ENCODE measurements around the gene ALOX5AP. TPM values are rescaled to one million over a fixed set of nuclear protein-coding genes. Genes with fewer than 3 reads are reported as not detected.

Gene ALOX5AP
- total RNA-seq, 1 donor from 2014 or later = 4.5 TPM

GRCh38 chr13:30810801-30811200, 75.5 kb downstream of the ALOX5AP start:
- no peaks in the 10 kb centered on the region for H4K20me1 ChIP-seq (ENCODE audit: insufficient read depth, low read length)
- no peaks in the 10 kb centered on the region for H3K27me3 Mint-ChIP-seq (ENCODE audit: low read depth, unreplicated experiment)
- no peak overlapping the region for H3K4me2 ChIP-seq (ENCODE audit: low read length)
- no peak for TF ChIP-seq EZH2 (IDR thresholded peaks at IDR 0.05; ENCODE audit: insufficient read depth, low read length)
- no peak for TF ChIP-seq CTCF (IDR thresholded peaks at IDR 0.05; ENCODE audit: insufficient read depth, low read depth, low read length)
- no peak overlapping the region for H3K4me3 ChIP-seq (ENCODE audit: insufficient read depth, low read depth, low read length)
- H3K4me1 Mint-ChIP-seq (ENCODE audit: low read depth, unreplicated experiment) = peaks cover 17% of the 10 kb centered on the region
- no peaks in the 10 kb centered on the region for H3K9me3 ChIP-seq (ENCODE audit: insufficient read depth, low read depth, low read length)
- H3K27me3 ChIP-seq (ENCODE audit: insufficient read depth, low read length) = no peaks in the 10 kb centered on the region
- no peaks in the 10 kb centered on the region for H3K79me2 ChIP-seq (ENCODE audit: insufficient read depth, low read length)
- H3K4me3 Mint-ChIP-seq (ENCODE audit: unreplicated experiment) = no peak overlapping the region
- FAIRE-seq (no peak), DNase-seq (ENCODE audit: low read depth) (no peak)
- no peak overlapping the region for H3K27ac ChIP-seq (ENCODE audit: low read depth, low read length)
- peaks cover 6% of the 10 kb centered on the region for H3K4me1 ChIP-seq (ENCODE audit: insufficient read depth, low read length)
- H3K9ac ChIP-seq (ENCODE audit: low read length) = no peak overlapping the region
- peaks cover 3% of the 10 kb centered on the region for H3K9me3 Mint-ChIP-seq (ENCODE audit: unreplicated experiment)
- no peaks in the 10 kb centered on the region for H3K36me3 Mint-ChIP-seq (ENCODE audit: low read depth, unreplicated experiment)
- no peak overlapping the region for H2AFZ ChIP-seq (ENCODE audit: low read depth, low read length)
- no peaks in the 10 kb centered on the region for H3K36me3 ChIP-seq (ENCODE audit: insufficient read depth, low read length)
- H3K27ac Mint-ChIP-seq (ENCODE audit: unreplicated experiment) = no peak overlapping the region

Other genes with a start within 250 kb of the ALOX5AP start
- 27.4 and 29.6 TPM in 2 replicates for gene USPL1, start 117.6 kb upstream of the ALOX5AP start, total RNA-seq
- 1.2 and 1.5 TPM in 2 replicates for gene MEDAG, start 170.7 kb downstream of the ALOX5AP start, total RNA-seq
- not detected in 2 replicates for gene TEX26, start 197.1 kb downstream of the ALOX5AP start, total RNA-seq

Measured in astrocyte (in vitro differentiated cells and primary cell).